ENCODE data around the gene PDE3A.
"Not testable (repeated sequence)": the region's sequence is repeated elsewhere in the genome, so short reads cannot be mapped to it uniquely, and the experiment has no call there.

Gene PDE3A

DNA sequence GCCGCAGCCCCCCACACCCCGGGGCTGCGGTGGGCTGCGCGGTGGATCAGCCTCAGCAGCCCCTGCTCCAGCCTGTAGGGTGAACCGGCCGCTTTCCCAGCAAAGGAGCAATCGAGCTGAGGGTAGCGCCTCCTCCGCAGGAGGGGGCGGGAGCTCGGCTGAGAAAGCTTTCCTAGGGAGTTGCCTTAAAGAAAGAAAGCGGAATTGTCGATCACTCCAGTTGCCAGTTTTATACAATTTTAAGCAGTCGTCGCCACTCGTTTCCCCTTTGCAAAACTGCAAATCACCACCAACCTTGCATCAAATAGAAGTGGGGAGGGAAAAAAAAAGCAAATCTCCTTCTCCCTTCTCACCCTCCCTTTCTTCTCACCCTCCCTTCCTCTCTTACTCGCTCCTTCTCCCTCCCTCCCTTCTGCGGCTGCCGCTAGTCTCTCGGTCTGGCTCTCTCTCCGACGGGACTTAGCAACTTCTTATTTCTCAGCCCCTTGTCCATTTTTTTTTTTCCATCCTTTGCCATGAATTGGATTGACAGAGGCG lies at the start of gene PDE3A:
TSS of gene PDE3A (plus strand) at position 424 of the 537 bp plus-strand sequence. CDS start 748 bp downstream, outside the sequence.
- H3K4me3 ChIP-seq (replicated peaks in 1 of 2; ENCODE audit: low read depth in 2 of 2, low read length in 2 of 2): peak within 1 kb of the TSS; percentile 83 to 92
- TF ChIP-seq, protein P1, sequence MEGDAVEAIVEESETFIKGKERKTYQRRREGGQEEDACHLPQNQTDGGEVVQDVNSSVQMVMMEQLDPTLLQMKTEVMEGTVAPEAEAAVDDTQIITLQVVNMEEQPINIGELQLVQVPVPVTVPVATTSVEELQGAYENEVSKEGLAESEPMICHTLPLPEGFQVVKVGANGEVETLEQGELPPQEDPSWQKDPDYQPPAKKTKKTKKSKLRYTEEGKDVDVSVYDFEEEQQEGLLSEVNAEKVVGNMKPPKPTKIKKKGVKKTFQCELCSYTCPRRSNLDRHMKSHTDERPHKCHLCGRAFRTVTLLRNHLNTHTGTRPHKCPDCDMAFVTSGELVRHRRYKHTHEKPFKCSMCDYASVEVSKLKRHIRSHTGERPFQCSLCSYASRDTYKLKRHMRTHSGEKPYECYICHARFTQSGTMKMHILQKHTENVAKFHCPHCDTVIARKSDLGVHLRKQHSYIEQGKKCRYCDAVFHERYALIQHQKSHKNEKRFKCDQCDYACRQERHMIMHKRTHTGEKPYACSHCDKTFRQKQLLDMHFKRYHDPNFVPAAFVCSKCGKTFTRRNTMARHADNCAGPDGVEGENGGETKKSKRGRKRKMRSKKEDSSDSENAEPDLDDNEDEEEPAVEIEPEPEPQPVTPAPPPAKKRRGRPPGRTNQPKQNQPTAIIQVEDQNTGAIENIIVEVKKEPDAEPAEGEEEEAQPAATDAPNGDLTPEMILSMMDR (IDR thresholded peaks at IDR 0.05; ENCODE audit: low read depth, low read length): peak; percentile 35
- DNase-seq (ENCODE audit: low read depth in 2 of 2): peak; percentile 87 to 88

DNA sequence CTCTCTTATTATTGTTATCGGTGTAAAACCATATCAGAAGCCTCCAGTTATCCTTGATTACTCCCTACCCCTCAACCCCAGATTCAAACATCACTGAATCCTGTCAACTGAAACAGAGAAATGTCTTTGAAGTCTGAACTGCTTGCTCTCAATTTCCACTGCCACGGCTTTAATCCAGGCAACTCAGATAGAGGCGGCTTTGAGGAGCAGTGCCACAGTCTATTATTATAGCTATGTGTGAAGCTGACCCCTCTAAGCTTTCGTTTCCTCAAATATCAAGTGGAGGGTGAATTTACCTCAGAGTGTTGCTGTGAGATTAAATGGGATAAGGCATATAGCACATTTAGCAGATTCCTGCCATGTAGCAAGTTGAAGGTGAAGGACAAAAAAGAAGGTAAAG lies 49.0 kb upstream of the PDE3A start:
- no peak overlapping the region for H3K4me3 ChIP-seq (replicated peaks in 1 of 2; ENCODE audit: low read depth in 2 of 2, low read length in 2 of 2)
- TF ChIP-seq, protein P1 (IDR thresholded peaks at IDR 0.05; ENCODE audit: low read depth, low read length): no peak
- no peak for DNase-seq (ENCODE audit: low read depth in 2 of 2)

DNA sequence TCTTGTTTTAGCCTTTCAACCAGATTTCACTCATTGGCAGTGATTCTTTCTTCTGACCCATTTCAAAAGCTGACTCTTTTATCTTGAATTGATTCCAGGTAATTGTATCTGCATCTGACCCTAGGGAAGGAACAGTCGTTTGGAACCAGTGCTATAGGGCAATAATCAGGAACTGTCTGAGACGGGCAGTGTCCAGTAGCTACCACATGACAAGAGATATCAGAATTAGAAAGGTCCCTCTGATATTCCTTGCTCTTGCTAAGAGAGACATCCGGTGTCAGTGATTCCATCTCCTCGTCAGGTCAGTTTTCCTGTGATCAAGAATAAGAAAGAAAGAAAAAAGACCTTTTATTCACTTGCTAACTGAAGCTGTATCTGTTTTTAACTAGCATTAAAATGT lies 47.8 kb upstream of the PDE3A start:
- DNase-seq (ENCODE audit: low read depth in 2 of 2): no peak

DNA sequence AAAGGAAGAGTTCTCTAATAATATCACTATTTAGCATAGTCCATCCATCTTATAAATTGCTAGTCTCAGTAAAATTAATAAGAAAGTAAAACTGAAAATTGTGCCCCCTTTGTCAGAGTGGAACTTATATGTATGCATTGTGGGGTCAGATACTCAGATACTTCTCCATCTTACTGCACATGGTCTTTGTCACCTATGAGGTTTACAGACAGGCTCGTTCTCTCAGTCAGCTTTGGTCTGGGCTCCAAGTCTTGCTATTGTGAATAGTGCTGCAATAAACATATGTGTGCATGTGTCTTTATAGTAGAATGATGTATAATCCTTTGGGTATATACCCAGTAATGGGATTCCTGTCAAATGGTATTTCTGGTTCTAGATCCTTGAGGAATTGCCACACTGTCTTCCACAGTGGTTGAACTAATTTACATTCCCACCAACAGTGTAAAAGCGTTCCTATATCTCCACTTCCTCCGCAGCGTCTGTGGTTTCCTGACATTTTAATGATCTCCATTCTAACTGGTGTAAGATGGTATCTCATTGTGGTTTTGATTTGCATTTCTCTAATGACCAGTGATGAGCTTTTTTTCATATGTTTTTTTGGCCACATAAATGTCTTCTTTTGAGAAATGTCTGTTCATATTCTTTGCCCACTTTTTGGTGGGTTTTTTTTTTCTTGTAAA lies 37.4 kb upstream of the PDE3A start:
- not testable (repeated sequence) for DNase-seq (ENCODE audit: low read depth in 2 of 2); H3K4me3 ChIP-seq (replicated peaks in 1 of 2; ENCODE audit: low read depth in 2 of 2, low read length in 2 of 2)

More for the DNA sequence above, 47.8 kb upstream of the PDE3A start:
- no peak overlapping the region for H3K4me3 ChIP-seq (replicated peaks in 1 of 2; ENCODE audit: low read depth in 2 of 2, low read length in 2 of 2)
- TF ChIP-seq, protein P1 (IDR thresholded peaks at IDR 0.05; ENCODE audit: low read depth, low read length): no peak

DNA sequence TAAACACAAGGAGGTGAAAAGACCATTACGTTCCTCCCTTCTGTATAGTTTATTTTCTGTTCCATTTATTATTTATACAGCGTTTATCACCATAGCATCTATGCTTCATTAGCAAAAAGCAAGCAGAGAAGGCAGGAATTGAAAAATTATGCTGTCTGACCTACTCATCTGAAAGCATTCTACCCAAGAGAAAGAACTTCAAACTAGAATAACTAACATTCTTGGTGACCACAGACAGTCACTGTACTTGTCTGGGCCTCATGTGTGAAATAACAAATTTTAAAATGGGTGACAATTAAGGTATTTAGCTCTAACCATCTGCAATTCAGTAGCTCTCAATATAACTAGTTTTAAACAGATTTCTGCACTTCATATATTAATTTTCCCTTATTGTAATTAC lies 29.3 kb upstream of the PDE3A start:
- no peak overlapping the region for H3K4me3 ChIP-seq (replicated peaks in 1 of 2; ENCODE audit: low read depth in 2 of 2, low read length in 2 of 2)
- TF ChIP-seq, protein P1 (IDR thresholded peaks at IDR 0.05; ENCODE audit: low read depth, low read length): no peak
- DNase-seq (ENCODE audit: low read depth in 2 of 2): no peak

DNA sequence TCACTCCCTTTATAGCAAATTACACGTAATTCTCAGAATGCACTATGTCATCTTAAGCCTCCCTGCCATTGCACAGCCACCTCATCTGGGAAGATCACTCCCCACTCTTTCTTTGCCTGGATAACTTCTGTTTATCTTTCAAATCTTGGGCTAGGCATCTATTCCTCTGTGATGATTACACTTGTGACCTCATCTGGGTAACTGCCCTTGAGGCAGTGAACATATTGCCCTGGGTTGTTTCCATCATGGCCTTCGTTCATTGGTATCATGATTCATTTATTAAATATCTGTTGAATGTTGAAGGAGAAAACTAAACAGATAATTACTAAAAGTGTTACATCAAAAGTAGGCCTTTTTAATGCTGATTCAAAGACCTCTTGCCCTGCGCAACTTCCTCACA lies 26.2 kb upstream of the PDE3A start:
- TF ChIP-seq, protein P1 (IDR thresholded peaks at IDR 0.05; ENCODE audit: low read depth, low read length): no peak
- no peak overlapping the region for H3K4me3 ChIP-seq (replicated peaks in 1 of 2; ENCODE audit: low read depth in 2 of 2, low read length in 2 of 2)
- peak in 1 of 2 donors; percentile 74 for DNase-seq (ENCODE audit: low read depth in 2 of 2)

DNA sequence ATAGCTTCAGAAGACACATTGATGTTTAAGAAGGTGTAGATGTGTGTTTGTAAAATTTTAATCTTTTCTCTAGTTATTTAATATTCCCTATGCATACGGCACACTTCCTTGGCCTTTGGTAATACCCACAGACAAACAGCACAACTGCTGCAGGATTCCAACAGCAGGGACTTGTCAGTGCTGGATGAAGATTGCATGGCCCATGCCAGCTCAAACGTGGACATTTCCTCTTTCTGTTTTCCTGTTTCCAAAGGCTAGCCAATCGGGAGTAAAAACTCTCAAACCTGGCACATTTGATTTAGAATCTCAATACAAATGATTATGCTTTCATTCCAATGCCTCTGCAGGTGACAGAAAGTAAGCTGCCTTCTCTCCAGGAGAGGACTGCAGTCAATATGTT lies 22.5 kb upstream of the PDE3A start:
- TF ChIP-seq, protein P1 (IDR thresholded peaks at IDR 0.05; ENCODE audit: low read depth, low read length): no peak
- peak in 1 of 2 donors; percentile 26 for DNase-seq (ENCODE audit: low read depth in 2 of 2)
- H3K4me3 ChIP-seq (replicated peaks in 1 of 2; ENCODE audit: low read depth in 2 of 2, low read length in 2 of 2): no peak overlapping the region

Measured in cardiac fibroblast (primary cell).